ENCODE data around the gene ZCCHC17.

ZCCHC17 gene

GRCh38 chr1:31308036-31308435 is 11.2 kb downstream of the ZCCHC17 start:
- Histone ChIP-seq H3K9ac (ENCODE audit: low read depth, low read length) (no peak overlapping the region), H3K27ac (ENCODE audit: low read depth, low read length) (no peak overlapping the region), H3K27me3 (ENCODE audit: insufficient read depth, low read length) (no peaks in the 10 kb centered on the region), H3K4me3 (ENCODE audit: low read length) (no peak overlapping the region), H3K36me3 (ENCODE audit: insufficient read depth, low read length) (peaks cover 44% of the 10 kb centered on the region), H3K9me3 (ENCODE audit: insufficient read depth, low read depth, low read length) (no peaks in the 10 kb centered on the region), H3K4me1 (ENCODE audit: insufficient read depth, low read length) (no peaks in the 10 kb centered on the region)
- WGBS = 0% methylated on average over 1 of the region's 1 CpG

DNA sequence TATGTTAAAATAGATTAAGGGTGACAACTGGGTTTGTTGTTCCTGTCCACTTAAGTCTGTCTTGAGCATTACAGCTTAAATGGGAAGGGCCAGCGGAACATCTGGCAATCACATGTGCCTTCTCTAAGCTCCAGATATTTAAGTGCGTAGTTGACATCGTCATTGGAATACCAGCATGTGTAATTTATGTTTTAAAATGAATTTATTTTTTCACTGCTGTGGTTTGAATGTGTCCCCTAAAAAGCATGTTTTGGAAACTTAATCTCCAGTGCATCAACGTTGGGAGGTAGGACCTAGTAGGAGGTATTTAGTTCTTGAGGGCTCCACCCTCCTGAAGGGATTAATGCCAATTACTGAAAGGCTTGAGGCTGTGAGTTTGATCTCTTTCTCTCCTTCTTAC is 13.4 kb downstream of the ZCCHC17 start:
- Histone ChIP-seq H3K9me3 (ENCODE audit: insufficient read depth, low read depth, low read length) (no peaks in the 10 kb centered on the region), H3K27me3 (ENCODE audit: insufficient read depth, low read length) (no peaks in the 10 kb centered on the region), H3K36me3 (ENCODE audit: insufficient read depth, low read length) (peaks cover 60% of the 10 kb centered on the region), H3K4me3 (ENCODE audit: low read length) (no peak overlapping the region), H3K4me1 (ENCODE audit: insufficient read depth, low read length) (no peaks in the 10 kb centered on the region), H3K27ac (ENCODE audit: low read depth, low read length) (no peak overlapping the region), H3K9ac (ENCODE audit: low read depth, low read length) (no peak overlapping the region)
- WGBS = 96% methylated on average over 4 of the region's 4 CpGs

- no peak overlapping the region for H3K27ac ChIP-seq (ENCODE audit: low read depth, low read length)
- H3K4me1 ChIP-seq (ENCODE audit: insufficient read depth, low read length) = no peaks in the 10 kb centered on the region
- H3K9me3 ChIP-seq (ENCODE audit: insufficient read depth, low read depth, low read length) = no peaks in the 10 kb centered on the region
- no peak overlapping the region for H3K9ac ChIP-seq (ENCODE audit: low read depth, low read length)
- no peak overlapping the region for H3K4me3 ChIP-seq (ENCODE audit: low read length)
- 95% methylated on average over 3 of the region's 3 CpGs for WGBS
- peaks cover 93% of the 10 kb centered on the region for H3K36me3 ChIP-seq (ENCODE audit: insufficient read depth, low read length)
- H3K27me3 ChIP-seq (ENCODE audit: insufficient read depth, low read length) = no peaks in the 10 kb centered on the region
Measured at GRCh38 chr1:31315902-31316301, 19.1 kb downstream of the ZCCHC17 start.

DNA sequence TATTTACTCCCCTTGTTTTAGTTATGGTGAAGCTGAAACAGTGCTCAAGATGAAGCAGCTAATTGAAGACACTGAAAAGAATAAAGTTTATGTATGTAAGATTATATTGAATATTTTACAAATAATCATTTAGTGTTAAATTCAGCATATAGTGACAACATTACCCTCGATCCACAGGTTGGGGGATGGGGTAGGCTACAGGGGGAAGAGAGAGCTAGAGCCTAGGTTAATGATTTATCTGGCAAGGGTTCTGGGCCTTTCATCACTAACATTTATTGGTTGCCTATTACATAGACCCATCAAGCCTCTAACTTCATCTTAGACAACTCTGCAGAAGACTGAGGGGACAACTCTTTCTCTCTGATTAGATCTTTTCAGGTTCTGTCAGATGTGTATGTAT is 21.3 kb downstream of the ZCCHC17 start:
- no peak overlapping the region for H3K27ac ChIP-seq (ENCODE audit: low read depth, low read length)
- H3K4me3 ChIP-seq (ENCODE audit: low read length) = no peak overlapping the region
- no CpG with 5 or more reads among the region's 1 CpG for WGBS
- H3K4me1 ChIP-seq (ENCODE audit: insufficient read depth, low read length) = no peaks in the 10 kb centered on the region
- H3K9ac ChIP-seq (ENCODE audit: low read depth, low read length) = no peak overlapping the region
- no peaks in the 10 kb centered on the region for H3K27me3 ChIP-seq (ENCODE audit: insufficient read depth, low read length)
- no peaks in the 10 kb centered on the region for H3K9me3 ChIP-seq (ENCODE audit: insufficient read depth, low read depth, low read length)
- peaks cover 85% of the 10 kb centered on the region for H3K36me3 ChIP-seq (ENCODE audit: insufficient read depth, low read length)

DNA sequence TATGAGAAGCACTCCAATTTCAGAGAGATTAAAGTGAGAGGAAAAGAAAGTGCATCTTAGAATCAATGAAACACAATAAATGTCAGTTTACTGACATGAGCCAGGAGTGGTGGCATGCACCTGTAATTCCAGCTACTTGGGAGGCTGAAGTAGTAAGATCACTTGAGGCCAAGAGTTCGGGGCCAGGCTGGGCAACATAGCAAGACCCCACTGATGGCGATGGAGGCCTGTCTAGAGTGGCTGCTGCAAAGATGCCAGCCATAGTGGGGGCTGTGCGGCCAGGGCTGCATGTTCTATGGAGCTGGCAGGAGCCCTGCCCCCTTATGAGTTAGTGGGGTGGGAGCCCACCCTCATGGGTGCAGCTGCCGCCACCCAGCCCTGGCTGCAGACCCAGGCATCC is 27.3 kb downstream of the ZCCHC17 start:
- Histone ChIP-seq H3K27me3 (ENCODE audit: insufficient read depth, low read length) (no peaks in the 10 kb centered on the region), H3K9me3 (ENCODE audit: insufficient read depth, low read depth, low read length) (no peaks in the 10 kb centered on the region), H3K36me3 (ENCODE audit: insufficient read depth, low read length) (peaks cover 43% of the 10 kb centered on the region), H3K4me1 (ENCODE audit: insufficient read depth, low read length) (no peaks in the 10 kb centered on the region), H3K27ac (ENCODE audit: low read depth, low read length) (no peak overlapping the region), H3K4me3 (ENCODE audit: low read length) (no peak overlapping the region), H3K9ac (ENCODE audit: low read depth, low read length) (no peak overlapping the region)
- 95% methylated on average over 4 of the region's 4 CpGs for WGBS

DNA sequence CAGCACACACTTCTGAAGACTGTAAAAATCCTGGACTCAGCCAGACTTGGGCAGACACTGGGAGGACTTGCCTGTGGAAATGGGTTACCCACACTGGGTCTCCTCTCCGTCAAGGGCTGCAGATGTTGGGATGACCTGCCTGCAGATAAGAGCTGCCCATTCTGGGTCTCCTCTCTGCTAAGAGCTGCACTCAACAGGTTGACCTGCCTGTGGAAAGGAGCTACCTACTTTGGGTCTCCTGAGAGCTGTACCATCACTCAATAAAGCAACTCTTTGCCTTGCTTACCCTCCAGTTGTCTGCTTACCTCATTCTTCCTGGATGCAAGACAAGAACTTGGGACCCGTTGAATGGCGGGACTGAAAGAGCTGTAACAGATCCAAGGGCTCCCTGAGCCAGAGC is 28.2 kb downstream of the ZCCHC17 start:
- Histone ChIP-seq H3K9me3 (ENCODE audit: insufficient read depth, low read depth, low read length) (no peaks in the 10 kb centered on the region), H3K4me1 (ENCODE audit: insufficient read depth, low read length) (no peaks in the 10 kb centered on the region)
- 92% methylated on average over 3 of the region's 3 CpGs for WGBS

GRCh38 chr1:31326461-31326860 is 29.6 kb downstream of the ZCCHC17 start:
- Histone ChIP-seq H3K27ac (ENCODE audit: low read depth, low read length) (no peak overlapping the region), H3K36me3 (ENCODE audit: insufficient read depth, low read length) (peaks cover 25% of the 10 kb centered on the region), H3K9me3 (ENCODE audit: insufficient read depth, low read depth, low read length) (no peaks in the 10 kb centered on the region), H3K27me3 (ENCODE audit: insufficient read depth, low read length) (no peaks in the 10 kb centered on the region), H3K4me3 (ENCODE audit: low read length) (no peak overlapping the region), H3K4me1 (ENCODE audit: insufficient read depth, low read length) (no peaks in the 10 kb centered on the region), H3K9ac (ENCODE audit: low read depth, low read length) (no peak overlapping the region)
- no CpG with 5 or more reads among the region's 1 CpG for WGBS

More for the DNA sequence above, 28.2 kb downstream of the ZCCHC17 start:
- H3K4me3 ChIP-seq (ENCODE audit: low read length) = no peak overlapping the region
- no peak overlapping the region for H3K9ac ChIP-seq (ENCODE audit: low read depth, low read length)
- no peak overlapping the region for H3K27ac ChIP-seq (ENCODE audit: low read depth, low read length)
- H3K27me3 ChIP-seq (ENCODE audit: insufficient read depth, low read length) = no peaks in the 10 kb centered on the region
- peaks cover 34% of the 10 kb centered on the region for H3K36me3 ChIP-seq (ENCODE audit: insufficient read depth, low read length)

DNA sequence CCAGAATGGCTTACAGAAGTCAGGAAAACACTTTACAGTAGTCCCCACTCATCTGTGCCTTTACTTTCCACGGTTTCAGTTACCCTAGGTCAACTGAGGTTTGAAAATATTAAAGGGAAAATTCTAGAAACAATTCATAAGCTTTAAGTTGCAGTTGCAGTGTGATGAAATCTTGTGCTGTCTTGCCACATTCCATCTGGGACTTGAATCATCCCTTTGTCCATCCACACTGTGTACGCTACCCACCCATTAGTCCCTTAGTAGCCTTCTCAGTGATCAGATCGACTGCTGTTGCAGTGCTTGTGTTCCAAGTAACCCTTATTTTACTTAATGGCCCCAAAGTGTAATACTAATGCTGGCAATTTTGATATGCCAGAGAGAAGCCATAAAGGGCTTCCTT is 30.5 kb downstream of the ZCCHC17 start:
- Histone ChIP-seq H3K36me3 (ENCODE audit: insufficient read depth, low read length) (peaks cover 18% of the 10 kb centered on the region), H3K4me3 (ENCODE audit: low read length) (no peak overlapping the region), H3K9ac (ENCODE audit: low read depth, low read length) (no peak overlapping the region), H3K4me1 (ENCODE audit: insufficient read depth, low read length) (no peaks in the 10 kb centered on the region), H3K27me3 (ENCODE audit: insufficient read depth, low read length) (no peaks in the 10 kb centered on the region), H3K9me3 (ENCODE audit: insufficient read depth, low read depth, low read length) (no peaks in the 10 kb centered on the region), H3K27ac (ENCODE audit: low read depth, low read length) (no peak overlapping the region)
- WGBS = 92% methylated on average over 3 of the region's 3 CpGs

DNA sequence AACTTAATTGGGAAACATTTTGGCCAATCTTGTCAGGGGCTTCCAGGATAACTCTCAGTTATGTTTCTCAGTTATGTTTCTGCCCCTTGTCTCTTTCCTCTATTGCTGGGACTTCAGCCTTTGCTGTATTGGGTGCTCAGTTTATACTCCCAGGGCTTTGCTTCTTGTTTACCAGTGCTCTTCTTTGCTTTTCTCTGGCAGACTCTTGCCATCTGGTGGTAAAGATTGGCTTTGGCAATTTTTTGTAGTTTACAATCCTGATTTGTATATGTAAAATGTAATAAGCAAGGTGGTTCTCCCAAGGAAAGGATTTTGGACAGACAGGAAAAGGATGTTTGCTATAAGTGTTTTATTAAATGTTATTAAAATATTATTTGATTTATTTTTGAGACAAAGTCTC is 38.2 kb downstream of the ZCCHC17 start:
- peaks cover 29% of the 10 kb centered on the region for H3K36me3 ChIP-seq (ENCODE audit: insufficient read depth, low read length)
- H3K9ac ChIP-seq (ENCODE audit: low read depth, low read length) = no peak overlapping the region
- no peak overlapping the region for H3K4me3 ChIP-seq (ENCODE audit: low read length)
- no peak overlapping the region for H3K27ac ChIP-seq (ENCODE audit: low read depth, low read length)
- H3K27me3 ChIP-seq (ENCODE audit: insufficient read depth, low read length) = no peaks in the 10 kb centered on the region
- no peaks in the 10 kb centered on the region for H3K9me3 ChIP-seq (ENCODE audit: insufficient read depth, low read depth, low read length)
- no peaks in the 10 kb centered on the region for H3K4me1 ChIP-seq (ENCODE audit: insufficient read depth, low read length)

DNA sequence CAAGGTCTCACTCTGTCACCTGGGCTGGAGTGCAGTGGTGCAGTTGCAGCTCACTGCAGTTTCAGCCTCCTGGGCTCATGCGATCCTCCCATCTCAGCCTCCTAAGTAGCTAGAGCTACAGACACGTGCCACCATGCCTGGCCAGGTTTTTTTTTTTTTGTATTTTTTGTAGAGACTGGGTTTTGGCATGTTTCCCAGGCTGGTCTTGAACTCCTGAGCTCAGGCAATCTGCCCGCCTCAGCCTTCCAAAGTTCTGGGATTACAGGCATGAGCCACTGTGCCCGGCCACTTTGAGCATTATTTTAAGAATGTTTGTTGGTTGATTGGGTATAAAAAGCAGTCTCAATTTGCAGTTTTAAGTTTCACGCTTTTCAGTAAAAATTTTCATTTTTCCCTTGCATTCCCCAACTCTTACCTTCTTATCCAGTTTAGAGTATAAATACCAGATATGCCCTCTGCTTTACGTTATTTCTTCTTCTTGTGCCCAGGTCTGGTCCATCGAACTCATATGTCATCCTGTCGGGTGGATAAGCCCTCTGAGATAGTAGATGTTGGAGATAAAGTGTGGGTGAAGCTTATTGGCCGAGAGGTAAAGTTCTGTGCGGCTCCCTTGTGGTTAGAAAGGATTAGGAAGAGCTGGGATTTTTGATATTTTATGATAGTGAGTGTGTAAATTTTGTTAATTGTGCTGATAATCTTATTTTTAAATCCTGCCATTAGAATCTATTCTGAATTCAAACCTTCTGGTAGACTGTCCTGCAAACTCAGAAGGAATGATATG is 40.0 kb downstream of the ZCCHC17 start:
- Histone ChIP-seq H3K36me3 (ENCODE audit: insufficient read depth, low read length) (peaks cover 38% of the 10 kb centered on the region), H3K27ac (ENCODE audit: low read depth, low read length) (no peak overlapping the region), H3K4me3 (ENCODE audit: low read length) (no peak overlapping the region), H3K27me3 (ENCODE audit: insufficient read depth, low read length) (no peaks in the 10 kb centered on the region), H3K4me1 (ENCODE audit: insufficient read depth, low read length) (no peaks in the 10 kb centered on the region), H3K9me3 (ENCODE audit: insufficient read depth, low read depth, low read length) (no peaks in the 10 kb centered on the region), H3K9ac (ENCODE audit: low read depth, low read length) (no peak overlapping the region)
- WGBS = 85% methylated on average over 10 of the region's 10 CpGs

- Histone ChIP-seq H3K9me3 (ENCODE audit: insufficient read depth, low read depth, low read length) (no peaks in the 10 kb centered on the region), H3K27ac (ENCODE audit: low read depth, low read length) (no peak overlapping the region), H3K4me1 (ENCODE audit: insufficient read depth, low read length) (no peaks in the 10 kb centered on the region), H3K9ac (ENCODE audit: low read depth, low read length) (no peak overlapping the region), H3K36me3 (ENCODE audit: insufficient read depth, low read length) (peaks cover 59% of the 10 kb centered on the region), H3K27me3 (ENCODE audit: insufficient read depth, low read length) (no peaks in the 10 kb centered on the region), H3K4me3 (ENCODE audit: low read length) (no peak overlapping the region)
- 2% methylated on average over 1 of the region's 1 CpG for WGBS
Measured at GRCh38 chr1:31344503-31344902, 47.7 kb downstream of the ZCCHC17 start.

DNA sequence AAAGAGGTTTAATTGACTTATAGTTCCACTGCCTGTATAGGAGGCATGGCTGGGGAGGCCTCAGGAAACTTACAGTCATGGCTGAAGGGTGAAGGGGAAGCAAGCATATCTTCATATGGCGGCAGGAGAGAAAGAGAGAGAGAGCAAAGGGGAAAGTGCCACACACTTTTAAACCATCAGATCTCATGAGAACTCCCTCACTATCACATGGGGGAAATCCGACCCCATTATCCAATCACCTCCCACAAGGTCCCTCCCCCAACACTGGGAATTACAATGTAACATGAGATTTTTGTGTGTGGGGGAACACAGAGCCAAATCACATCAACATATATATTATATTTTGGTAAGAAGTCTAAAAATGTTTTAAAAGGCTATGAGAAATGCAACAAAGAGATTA is 48.8 kb downstream of the ZCCHC17 start:
- Histone ChIP-seq H3K9ac (ENCODE audit: low read depth, low read length) (no peak overlapping the region), H3K4me1 (ENCODE audit: insufficient read depth, low read length) (no peaks in the 10 kb centered on the region), H3K4me3 (ENCODE audit: low read length) (no peak overlapping the region), H3K9me3 (ENCODE audit: insufficient read depth, low read depth, low read length) (no peaks in the 10 kb centered on the region), H3K27me3 (ENCODE audit: insufficient read depth, low read length) (no peaks in the 10 kb centered on the region), H3K27ac (ENCODE audit: low read depth, low read length) (no peak overlapping the region), H3K36me3 (ENCODE audit: insufficient read depth, low read length) (peaks cover 61% of the 10 kb centered on the region)
- WGBS = 80% methylated on average over 1 of the region's 2 CpGs

Measured in HUES64 (cell line).